NCI-H1092 (cell line): ENCODE data around the gene KCNH1.
A peak's percentile ranks its signal among the peaks of the same experiment; 100 is the strongest.
"Not testable (repeated sequence)": the region's sequence is repeated elsewhere in the genome, so short reads cannot be mapped to it uniquely, and the experiment has no call there.

ENCODE experiments used
- DNase-seq: peaks from one replicate; lab custom pipeline; 2025; lab: John Stamatoyannopoulos, UW

Gene KCNH1

DNA sequence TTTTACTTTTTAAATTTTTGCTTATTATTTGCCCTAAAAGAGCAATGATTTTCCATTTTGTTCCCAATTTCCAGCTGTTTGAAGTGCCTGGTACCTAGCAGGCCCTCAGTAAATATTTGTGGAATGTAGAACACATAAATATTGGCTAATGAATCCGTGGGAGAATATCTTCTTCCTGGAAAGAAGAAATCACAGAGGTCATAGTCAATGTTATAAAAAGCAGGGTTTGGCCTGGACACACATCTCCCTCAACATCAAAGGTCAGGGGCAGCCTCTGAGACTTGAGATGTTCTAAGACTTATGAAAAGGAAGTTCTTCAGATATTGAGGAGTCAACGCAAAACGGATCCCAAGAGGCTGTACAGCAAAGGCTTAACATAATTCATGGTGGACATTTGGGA lies 447.1 kb downstream of the KCNH1 start:
- DNase-seq: no peak

DNA sequence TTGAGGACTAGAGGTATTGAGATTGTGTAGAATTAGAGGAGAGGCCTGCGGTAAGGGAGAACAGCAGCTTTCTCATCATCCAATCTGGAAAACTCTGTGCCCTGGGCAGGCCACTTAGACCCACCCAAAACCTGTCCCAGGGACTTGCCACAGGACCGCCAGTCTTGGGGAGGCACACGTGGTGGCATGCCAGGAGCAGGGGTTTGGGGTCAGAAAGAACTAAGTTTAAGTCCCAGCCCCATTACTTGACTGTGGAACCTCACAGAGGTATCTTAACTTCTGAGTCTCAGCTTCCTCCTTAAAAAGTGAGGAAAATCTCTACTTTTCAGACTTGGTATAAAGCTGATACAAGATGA lies 448.7 kb downstream of the KCNH1 start:
- no peak for DNase-seq

DNA sequence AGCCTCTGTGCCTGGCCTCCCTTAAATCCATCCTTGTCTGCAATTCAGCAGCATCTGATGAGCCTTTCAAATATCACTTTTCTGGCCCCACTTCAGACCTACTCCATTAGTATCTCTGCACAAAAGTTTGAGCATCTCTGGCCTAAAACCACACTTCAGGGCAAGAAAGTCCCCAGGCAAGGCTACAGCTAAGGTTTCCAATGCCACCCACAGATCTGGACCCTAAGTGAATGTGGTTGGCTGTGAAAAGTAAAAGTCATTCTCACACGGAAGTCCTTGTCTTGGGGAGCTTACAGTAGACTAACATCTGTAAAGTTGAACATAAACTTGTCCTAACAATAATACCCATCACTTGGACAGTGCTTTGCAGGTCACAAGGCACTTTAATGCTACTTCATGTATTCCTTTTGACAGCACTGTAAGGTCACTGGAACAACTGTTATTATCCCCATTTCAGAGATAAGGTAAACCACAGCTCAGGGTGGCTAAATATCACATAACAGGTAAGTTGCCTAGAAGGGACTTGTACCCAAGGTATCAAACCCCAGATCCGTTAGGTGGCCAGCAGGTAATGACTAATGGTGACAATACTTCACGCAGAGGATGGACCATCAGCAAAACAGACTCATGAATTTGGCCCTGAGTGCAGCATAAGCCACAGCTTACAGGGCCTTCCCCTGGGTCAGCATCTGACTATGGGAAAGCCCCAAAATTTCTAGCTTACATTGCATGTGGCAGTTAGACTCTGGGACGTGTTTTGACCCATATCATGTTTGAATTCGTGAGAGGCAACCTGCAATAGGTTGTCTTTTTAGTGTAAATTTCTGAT lies 449.3 kb downstream of the KCNH1 start:
- no peak for DNase-seq

DNA sequence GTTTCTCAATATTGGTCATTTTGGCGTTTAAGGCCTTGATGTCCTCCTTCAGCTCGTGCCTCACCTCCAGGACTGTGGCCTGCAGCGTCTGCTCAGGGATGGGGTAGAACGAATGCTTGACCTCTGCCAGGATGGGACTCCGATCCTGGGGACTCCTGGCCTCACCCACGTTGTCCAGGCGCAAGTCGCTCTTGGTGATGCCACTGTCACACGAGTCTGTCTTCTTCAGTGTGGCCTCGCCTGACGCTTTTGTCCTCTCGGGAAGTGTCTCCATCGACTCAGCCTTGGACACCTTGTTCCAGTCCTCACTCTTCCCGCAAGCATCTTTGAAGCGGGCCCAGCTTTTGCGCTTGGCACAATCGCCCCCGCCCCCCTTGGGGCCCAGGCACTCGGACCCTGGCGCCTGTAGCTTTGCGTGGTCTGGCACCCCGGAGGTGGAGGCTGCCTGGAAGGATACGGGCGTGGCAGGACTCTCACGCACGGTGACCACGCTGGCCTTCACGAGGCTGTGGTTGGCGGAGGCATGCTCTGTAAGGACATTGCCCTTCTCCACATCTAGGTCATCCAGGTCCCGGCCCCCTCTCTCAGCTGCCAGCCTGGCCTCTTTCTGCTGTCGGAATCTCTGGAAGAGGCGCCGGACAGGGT lies 450.4 kb downstream of the KCNH1 start:
- DNase-seq: no peak

DNA sequence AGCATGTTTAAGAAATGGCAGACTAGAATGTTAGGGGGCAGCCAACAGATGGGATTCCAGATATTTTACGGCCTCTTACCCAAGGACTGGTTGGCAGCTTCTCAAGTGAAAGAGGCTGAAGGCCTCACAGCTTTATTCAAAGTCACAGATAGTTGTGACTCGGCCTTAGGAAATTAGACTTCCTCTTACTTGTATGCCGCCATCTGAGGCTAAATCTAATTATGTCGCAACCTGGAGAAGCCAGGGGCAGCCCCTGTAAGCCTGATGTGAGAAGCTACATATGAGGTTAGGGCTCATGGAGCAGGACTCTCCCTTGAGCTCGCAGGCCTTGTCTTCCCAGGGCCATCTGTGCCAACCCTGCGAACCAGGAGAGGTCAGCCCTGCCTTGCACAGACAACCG lies 452.8 kb downstream of the KCNH1 start:
- DNase-seq: no peak

DNA sequence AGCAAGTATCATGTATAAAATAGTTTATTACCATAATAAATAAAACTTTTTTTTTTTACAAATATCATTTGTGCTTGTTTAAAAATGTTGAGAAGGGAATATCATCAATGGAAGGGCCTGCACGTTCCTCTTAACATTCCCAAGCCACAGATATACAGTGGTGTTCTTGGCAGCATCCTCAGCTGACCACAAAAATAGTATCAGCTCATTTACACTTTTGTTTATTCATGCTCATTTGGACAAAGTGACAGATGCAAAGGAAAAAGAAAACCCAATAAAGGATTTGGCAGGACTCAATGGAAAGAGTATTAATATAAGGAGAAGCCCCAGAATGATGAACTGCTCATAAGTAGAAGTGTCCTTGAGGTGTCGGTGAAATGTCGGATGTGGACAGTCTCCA lies 455.6 kb downstream of the KCNH1 start:
- no peak for DNase-seq

DNA sequence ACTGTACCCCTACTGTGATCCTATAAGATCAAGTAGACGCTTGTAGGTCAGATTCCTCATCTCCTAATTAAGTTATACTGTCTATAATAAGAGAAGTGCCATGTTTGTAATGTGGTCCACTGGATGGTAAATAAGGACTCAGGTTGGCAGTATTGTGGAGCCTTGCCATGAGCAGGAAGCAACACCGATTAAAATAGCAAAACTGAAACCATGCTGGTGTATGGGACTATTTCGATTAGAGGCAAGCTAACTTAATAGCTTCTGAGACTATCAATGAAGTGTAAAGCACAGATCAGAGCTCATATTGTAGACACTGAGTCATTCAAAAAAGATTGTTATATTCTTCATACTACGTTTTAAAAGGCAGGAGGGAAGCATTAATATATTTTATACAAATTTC lies 456.4 kb downstream of the KCNH1 start:
- no peak for DNase-seq

DNA sequence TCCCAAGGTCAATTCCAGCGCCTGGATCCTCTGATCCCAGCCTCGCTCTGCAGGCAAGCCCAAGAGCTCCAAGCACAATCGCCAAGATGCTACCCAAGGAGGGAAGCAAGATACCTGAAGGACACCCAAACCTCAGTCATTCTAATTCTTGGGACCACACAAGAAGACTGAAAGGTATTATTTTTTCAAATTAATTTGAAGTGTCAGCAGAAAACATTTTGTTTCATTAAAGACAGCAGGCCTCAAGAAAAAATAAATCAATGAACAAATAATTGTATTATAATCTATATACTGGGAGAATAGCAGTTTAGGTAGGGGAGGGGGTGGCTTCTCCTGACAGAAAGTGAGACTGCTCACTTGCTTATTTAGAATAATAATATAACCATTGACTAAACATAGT lies 457.4 kb downstream of the KCNH1 start:
- DNase-seq: no peak

DNA sequence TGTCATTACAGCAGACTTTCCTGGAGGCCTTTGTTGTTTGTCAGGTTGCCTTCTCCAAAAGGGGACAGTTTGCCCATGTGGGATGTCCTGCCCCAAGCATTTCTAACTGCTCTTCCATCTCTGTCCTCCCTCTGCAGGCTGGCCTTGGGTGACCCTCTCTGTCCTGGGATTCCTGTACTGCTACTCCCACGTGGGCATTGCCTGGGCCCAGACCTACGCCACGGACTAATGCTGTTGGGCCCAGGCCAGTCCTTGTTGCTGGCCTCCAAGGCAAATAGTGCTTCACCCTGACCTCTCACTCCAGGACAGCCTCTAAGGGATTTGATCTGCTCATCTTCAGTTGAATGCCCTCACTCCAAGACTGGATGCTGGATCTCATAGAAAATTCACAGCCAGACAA lies 459.8 kb downstream of the KCNH1 start:
- DNase-seq: no peak

DNA sequence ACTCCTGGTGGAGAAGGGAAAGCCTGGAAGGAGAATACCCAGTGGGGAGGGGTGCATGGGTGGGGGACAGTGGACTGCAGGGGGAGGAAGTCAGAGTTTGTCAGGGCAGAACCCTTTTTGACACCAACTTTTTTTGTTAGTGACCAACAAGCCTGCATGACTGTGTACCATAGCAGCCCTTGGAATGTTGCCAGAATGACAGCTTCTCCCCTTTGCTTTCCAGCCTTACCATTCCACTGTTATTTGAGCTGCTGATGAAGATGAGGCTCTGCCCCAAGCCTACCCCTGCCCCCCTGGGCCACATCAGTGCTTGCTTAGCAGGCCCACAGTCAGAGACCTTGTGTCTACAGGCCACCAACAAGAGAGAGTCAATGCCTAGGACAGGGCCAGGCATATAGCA lies 464.0 kb downstream of the KCNH1 start:
- no peak for DNase-seq

DNA sequence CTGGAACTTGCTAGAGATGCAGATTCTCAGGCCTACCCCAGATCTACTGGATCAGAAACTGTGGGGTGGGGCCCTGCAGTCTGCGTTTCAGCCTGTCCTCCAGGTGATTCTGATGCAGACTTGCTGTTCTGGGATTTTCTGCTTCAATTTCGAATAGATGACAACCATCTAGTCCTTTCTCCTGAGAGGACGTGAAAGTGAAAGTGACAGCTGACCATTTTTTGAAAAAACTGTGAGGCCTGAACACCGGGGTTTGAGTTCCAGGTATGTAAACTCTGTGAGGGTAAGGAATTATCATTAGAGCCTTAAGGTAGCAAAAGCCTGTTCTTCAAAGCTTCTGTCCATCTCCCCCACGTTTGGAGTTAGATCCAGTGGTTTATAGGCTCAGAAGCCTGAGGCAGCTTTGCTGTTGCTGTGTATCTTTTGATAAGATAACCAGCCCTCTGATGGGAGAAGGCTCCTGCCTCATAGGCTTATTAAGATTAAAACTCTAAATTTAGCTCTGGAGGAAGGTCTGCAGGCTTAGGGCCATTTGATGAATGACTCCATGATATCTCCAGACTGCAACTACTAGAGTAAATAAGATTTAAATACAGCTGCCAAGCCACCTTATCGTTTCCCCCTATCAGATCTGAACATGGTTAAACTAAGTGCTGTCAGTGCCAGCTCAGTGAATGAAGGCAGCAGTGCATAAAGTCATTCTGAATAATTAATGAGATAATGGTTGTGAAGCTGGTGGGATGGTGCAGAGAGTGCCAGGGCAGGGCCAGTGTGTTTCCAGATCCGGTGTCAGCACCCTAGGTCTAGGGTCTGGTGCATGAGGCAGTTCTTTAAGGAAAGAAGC lies 470.0 kb downstream of the KCNH1 start:
- peak; percentile 90 for DNase-seq

DNA sequence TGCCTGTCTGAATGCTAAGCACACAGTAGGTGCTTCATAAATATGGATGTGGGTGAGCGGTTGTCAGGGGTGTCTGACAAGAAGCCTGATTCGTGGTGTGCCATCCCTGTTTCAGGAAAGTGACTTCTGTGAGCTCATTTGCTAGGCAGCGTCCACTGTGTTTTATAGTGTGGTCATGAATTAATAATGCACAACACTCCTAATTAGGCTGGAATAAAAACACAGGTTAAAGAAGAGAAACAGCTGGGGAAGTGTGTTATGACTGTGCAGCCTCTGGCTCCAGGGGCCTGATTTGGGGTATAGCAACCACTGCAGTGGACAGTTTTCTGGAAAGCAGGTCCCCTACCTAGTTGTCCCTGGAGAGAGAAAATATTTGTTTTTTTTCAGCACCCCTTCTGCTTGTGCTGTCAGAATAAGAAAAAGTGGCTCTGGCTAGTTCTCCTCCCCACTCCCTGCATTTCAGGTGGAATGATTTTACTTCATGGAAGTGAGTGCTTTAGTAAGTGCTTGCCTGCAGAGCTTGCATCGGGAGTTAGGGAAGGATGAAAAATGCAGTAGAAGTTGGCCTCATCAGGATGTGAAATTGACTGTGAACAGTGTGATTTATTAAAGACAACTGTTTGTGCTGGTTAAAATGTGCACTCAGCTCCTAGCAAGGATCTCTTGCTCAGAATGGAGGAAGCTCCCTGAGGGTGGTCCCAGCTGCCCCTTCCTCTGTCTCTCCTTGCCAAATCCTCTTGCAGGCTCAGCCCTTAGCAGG lies 471.5 kb downstream of the KCNH1 start:
- no peak for DNase-seq

DNA sequence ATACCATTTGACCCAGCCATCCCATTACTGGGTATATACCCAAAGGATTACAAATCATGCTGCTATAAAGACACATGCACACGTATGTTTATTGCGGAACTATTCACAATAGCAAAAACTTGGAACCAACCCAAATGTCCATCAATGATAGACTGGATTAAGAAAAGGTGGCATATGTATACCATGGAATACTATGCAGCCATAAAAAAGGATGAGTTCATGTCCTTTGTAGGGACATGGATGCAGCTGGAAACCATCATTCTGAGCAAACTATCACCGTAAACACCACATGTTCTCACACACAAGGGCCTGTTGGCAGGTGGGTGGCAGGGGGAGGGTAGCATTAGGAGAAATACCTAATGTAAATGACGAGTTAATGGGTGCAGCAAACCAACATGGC lies 472.4 kb downstream of the KCNH1 start:
- not testable (repeated sequence) for DNase-seq

DNA sequence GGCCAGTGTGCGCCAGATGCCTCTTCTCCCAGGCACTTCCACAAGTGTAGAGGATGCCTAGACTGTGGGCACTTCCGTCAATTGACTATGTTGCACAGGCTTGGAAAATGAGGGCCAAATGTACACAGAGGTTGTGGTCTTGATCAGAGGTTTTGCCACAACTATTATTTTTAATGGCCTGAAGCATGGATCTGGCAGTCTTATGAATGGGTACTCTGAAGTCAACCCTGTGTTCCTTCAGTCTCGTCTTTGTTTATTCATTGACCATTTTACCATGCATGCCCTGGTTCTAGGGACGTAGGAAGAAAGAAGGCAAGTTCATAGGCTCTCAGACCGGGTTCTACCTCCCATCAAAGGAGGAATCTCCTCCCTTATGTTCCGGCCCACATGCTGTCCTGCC lies 476.1 kb downstream of the KCNH1 start:
- no peak for DNase-seq

DNA sequence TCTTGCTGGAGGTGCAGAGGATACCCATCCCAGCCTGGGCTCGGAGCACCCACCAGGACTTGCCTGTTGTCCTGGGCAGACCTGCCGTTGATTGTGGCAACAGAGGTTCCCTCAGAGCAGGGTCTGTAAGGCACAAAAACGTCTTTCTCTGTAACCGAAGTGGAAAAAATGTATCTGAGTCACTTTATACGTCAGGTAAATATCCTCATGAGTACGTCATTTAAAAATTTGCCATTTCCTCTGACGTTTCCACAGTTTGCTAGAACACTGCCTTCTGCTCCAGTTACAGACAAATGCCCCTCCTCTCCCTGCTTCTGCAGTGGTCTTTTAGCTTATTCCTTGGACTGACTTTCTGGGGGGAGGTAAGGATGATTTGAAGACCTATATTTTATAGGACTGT lies 478.4 kb downstream of the KCNH1 start:
- no peak for DNase-seq

DNA sequence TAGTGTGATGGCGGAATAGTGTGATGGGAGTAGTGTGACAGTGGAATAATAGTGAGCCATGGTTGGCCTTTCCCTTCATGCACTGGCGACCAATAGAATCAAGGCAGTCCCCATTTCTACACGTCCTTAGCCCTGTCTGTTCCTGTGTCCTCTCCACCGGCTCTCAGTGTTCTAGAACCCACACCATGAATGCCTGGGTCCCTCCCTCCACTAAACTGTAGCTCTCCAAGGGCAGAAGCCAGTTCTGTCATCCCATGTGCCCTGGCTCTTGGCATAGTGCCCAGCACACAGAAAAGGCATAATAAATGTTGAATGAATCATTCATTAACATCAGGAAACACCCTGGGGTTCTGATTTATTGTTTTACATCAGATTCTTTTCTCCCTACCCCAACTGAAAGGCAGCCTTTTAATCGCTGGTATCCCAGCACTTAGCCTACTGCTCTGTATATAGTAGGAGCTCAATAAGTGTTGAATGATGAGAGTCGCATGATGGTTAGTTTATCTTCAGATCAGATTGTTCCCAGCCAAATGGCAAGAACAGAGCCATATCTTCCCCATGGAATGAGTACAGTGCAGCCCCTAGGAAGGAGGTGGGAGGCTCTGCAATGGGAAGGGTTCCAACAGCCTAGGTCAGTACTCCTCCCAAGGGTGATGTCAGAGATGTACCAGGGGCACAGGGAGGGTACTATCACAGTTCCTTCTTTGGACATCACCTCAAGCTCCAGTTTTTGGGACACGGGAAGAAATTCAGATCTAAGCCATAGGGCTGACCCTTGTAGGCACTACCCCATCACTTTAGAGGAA lies 479.6 kb downstream of the KCNH1 start:
- no peak for DNase-seq

DNA sequence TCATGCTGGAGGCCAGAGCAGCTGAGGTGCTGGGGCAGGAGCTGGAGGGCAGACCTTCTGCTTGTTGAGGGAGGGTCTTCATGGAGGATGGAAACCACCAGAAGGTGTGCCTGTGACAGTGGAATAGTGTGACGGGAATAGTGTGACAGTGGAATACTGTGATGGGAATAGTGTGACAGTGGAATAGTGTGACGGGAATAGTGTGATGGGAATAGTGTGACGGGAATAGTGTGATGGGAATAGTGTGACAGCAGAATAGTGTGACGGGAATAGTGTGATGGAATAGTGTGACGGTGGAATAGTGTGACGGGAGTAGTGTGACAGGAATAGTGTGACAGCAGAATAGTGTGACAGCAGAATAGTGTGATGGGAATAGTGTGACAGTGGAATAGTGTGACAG lies 480.2 kb downstream of the KCNH1 start:
- no peak for DNase-seq

DNA sequence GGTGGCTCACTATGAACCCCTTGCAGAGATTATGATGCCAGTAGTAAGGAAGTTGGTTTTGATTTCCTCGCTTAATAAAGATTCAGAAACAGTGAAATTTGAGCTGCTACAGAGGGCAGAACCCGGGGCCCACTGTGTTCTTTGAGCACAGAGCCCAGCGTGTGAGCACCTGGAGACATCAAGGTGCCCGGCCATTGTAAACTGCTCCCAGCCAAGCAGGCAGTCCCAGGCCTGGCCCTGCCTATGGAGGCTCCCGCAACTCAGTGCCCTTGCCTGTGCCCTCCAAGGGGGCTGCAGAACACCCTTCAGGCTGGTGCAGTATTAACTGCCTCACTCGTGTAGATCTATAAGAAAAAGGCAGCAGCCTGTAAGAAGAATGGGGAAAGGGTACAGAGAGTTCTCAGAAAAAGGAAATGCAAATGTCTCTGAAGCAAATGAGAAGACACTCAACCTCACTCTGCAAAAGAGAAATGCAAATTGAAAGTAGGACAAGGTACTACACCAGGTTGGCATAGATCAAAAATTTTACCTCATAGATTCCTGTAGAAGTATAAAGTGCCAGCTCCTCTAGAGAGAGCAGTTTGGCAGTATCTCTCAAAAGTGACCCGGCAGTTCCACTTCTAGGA lies 481.5 kb downstream of the KCNH1 start:
- DNase-seq: no peak

DNA sequence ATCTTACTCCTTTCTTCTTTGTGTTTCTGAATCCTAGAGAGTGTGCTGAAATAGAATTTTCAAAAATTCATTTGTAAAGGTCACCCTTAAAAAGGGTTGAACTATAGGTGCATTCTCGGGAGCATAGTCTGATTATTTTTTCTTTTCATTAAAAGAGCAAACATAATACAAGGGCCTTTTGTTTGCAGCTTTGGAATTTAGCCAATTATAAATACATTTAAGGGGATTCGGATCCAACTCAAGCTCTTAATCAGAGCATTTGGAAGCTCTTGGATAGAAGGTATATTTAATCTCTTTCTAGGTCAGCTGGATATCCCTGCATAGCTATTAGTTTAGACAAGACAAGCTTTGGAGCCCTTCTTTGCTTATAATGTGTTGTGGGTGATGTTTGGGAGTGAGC lies 483.5 kb downstream of the KCNH1 start:
- DNase-seq: peak; percentile 51

DNA sequence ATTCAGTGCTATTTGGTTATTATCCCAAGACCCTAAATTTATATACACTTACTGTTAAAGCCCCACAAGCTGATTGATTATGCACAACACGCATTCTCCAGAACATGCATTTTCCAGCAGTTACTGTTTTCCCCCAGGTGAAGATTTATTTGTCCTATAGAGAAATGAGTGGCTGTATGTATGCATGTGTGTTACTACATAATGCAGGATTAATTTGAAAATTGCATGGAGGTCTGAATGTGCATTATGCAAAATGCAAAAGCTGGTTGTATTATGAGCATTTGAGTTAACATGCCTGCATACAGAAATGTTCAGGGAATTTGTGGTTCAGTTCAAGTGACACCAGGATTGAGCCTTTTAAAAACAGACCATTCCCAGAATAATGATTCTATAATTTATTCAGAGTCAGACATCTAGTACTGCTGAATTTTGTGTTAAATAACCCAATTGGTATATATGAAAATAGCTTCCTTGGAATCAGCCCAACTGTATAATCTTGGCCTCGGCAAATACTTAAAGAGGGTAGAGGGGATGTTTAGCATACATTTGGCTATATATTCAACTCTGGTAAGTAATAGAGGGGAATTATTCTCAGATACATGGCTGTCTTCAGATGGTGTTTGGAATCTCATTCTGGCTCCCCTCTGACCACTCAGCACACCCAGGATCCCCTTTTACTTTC lies 485.2 kb downstream of the KCNH1 start:
- DNase-seq: no peak
